ENCODE data around the gene SSPN.

Gene SSPN, protein sequence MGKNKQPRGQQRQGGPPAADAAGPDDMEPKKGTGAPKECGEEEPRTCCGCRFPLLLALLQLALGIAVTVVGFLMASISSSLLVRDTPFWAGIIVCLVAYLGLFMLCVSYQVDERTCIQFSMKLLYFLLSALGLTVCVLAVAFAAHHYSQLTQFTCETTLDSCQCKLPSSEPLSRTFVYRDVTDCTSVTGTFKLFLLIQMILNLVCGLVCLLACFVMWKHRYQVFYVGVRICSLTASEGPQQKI

GRCh38 chr12:26195250-26195640 is at the start of gene SSPN:
SSPN (plus strand) TSS chr12:26195573; CDS start chr12:26195673, 100 bp downstream.
- DNase-seq: peak; percentile 81

GRCh38 chr12:26148291-26148690 is 47.1 kb upstream of the SSPN start:
- no peak for DNase-seq

GRCh38 chr12:26149968-26150500 is 45.3 kb upstream of the SSPN start:
- no peak for DNase-seq

- no peak for DNase-seq
Measured at GRCh38 chr12:26150736-26151450, 44.5 kb upstream of the SSPN start.

GRCh38 chr12:26152507-26153102 is 42.8 kb upstream of the SSPN start:
- no peak for DNase-seq

DNA sequence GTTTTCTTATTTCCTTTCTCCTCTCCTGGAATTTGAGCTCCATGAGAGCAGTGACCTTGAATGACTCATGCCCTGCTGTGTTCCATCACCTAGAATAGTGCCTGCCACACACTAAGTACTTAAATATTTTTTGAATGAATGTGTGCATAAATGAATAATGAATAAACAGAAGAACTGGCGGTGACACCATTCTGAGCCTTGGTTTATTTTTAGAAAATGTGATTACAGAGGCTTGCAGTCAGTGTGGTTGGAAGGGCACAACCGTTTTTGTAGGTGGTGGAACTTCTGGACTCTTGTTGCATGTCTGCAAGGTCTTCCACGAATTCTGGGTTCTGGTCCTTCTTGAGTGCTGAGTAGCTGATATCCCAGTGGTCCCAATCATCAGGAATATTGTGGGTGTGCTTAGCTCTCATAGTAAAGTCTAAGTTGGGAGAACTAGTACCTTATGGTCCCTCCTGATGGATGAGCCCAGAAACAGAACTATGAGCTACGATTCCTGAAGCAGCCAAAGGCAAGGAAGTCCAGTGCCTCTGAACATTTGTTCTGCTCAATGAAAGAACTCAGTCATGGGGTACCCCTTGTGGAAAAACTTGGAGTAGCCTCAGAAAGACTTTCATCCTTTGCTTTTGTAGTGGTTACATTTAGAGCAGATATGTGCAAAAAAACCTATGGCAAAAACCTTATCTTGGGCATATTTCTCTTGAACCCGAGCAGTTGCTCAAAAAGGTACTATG is 41.8 kb upstream of the SSPN start:
- no peak for DNase-seq

DNA sequence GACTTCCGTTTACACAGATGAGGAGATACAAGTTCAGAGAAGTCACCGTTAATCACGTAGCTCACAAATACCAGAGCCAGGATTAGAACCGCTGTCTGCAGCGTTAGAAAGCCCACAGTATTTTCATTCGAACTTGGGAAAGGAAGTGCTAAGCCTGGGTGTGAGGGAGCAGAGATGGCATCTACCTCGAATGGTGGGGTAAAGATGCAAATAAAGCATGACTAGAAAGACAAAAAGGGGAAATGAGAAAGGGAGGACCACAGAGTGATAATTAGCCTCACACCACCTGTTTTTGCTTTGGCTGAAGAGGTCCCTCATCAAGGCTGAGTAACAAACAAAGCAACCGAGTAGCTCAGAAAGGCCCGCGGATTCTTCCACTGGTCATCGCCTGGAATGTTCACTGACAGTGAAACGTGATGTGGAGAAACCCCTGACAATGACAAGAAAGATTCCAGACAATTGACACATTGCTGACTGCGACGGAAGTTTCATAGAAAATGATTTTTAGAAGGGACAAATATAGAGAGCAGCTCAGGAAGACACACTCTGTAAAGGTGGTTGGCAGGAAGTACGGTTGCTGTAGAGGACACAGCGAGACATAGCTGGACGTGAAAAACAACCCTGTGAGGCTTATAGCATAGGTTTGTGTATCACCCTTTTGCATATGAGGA is 39.0 kb upstream of the SSPN start:
- DNase-seq: no peak

DNA sequence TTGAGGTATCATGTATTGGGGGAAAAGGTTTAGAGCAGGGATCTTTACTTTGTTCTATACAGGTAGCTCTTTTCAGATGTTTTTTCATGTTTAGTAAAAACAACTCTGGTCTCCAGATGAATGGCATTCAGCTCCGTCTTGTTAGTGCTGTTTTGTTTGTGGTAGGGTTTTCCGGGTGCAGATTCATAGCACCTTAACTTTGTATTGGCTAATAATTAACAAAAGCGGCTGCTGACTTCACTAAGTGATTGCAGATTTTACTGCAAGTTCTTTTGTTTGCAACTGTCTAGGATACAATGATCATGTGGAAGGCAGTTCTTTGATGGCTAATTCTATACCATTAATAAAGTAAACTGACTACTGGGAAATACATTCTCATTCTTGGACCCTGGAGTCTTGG is 38.4 kb upstream of the SSPN start:
- no peak for DNase-seq

DNA sequence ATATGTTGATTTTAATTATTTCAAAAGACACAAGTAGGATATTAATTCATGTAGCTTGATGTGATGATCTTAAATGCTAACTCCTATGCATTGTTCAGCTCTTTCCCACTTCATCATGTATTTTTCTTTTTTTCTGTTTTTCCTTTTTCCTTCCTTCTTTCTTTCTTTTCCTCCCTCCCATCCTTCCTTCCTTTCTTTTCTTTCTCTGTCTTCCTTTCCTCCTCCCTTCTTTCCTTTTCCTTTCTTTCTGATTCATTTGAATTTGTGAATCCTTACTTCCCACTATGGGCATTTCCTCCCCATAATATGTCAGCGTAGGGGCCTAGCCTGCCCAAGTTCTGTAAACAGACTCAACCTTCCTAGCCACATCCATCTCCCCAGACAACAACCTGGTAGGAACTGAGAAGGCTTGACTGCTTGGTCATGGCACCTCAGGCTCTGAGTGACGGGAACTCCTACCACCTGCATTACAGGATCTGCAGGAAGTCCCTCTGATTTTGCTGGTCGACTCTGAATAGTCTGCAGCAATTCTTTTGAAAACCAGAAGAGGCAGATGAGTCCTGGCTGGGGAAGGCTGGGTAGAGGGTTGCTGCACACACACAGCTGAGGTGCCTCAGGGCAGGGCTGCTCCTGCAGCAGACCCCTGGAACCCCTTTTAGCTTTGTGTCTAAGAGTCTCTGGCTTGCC is 37.2 kb upstream of the SSPN start:
- DNase-seq: no peak

- DNase-seq: no peak
Measured at GRCh38 chr12:26162174-26162573, 33.2 kb upstream of the SSPN start.

DNA sequence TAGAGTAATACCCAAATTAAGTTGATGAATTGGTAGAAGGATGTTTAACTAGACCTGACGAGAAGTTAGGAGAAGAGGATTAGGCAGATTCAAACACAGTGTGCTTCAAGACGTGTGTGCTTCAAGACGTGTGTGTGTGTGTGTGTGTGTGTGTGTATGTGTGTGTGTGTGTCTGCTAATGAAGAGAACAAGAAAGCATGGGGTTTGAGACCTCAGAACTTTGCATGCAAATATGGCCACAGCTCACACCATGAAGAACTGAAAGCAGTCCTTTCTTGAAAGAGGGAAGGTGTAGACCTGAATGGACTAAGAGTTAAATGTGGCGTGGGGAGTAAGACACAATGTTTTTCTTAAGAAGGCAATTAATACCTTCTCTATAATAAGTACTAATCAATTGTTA is 32.5 kb upstream of the SSPN start:
- no peak for DNase-seq

GRCh38 chr12:26164118-26164517 is 31.3 kb upstream of the SSPN start:
- no peak for DNase-seq

- DNase-seq: no peak
Measured at GRCh38 chr12:26172013-26172412, 23.4 kb upstream of the SSPN start.

DNA sequence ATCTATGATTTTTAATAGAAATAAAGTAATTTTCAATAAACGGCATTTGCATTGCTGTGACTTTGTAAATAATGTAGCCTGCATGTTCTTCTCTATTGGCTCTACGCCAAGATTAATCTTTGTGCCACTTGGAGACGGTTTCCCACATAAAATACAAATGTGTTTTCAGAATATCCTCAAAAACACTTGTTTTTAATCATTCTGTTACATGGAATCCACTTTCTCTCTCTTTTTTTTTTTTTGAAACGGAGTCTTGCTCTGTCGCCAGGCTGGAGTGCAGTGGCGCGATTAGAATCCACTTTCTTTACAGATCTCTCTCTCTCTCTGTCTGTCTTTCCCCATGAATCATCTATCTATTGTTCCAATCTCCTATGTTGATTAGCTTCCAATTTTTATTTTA is 22.8 kb upstream of the SSPN start:
- DNase-seq: no peak

DNA sequence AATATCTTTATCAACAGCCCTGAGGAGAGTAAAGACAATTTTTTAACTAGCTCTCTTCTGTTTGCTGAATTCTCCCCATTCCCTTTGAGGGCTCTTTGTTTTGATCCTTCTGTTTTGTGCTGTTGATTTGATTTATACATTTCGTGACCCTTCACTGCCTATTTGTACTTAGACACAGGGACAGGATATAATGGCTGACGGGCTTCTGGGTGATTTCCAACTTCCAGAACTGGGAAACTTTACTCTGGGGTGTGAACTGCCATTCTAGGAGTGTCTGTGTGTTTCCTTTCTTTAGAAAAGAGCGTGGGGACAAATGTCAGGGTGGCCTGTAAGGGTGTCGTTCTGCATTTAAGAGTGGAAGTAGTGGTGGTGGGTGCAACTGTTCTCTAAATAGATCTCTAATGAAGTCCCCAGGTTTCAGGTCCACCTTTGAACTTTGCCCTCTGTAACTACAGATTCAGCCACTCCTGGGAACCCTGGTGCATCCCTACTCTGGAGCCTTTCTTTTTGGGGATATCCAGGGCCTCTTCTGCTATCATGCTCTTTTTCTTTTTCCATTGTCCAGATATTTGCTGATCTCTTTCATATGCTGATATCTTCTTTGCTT is 22.3 kb upstream of the SSPN start:
- DNase-seq: no peak

DNA sequence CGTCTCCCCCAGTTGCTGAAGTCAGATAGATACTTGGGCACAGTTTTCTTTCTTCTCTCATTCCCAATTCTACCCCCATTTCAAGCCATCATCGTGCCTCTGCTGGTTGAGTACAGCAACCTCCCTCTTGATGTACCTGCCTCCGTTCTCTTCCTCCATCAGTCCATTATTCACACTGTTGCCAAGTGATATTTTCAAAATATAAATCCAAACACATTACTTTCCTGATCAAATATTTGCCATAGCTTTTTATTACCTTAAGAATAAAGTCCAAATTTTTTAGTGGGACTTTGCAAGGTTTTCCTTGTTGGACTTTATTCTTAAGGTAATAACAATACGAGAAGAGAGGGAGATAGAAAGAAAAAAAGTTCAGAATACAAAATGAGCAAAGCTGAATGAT is 18.6 kb upstream of the SSPN start:
- no peak for DNase-seq

- no peak for DNase-seq
Measured at GRCh38 chr12:26177283-26177682, 18.1 kb upstream of the SSPN start.

DNA sequence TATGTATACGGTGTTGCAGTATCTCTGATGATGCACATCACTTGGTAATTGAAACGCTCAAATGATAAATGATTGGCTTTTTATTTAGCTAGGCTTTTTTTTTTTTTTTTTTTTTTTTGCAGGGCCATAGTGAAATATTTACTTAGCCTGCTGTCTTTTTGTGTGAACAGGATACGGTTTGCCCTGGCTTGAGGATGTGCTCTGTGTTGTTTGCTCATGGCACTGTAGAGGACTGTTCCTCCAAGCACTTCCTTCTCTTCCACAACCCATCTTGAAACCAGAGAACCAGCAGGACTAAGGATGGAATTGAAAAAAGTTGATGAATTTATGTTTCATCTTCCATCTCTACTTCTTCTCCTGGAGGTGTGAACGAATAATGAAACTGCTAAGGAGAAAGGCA is 15.5 kb upstream of the SSPN start:
- no peak for DNase-seq

DNA sequence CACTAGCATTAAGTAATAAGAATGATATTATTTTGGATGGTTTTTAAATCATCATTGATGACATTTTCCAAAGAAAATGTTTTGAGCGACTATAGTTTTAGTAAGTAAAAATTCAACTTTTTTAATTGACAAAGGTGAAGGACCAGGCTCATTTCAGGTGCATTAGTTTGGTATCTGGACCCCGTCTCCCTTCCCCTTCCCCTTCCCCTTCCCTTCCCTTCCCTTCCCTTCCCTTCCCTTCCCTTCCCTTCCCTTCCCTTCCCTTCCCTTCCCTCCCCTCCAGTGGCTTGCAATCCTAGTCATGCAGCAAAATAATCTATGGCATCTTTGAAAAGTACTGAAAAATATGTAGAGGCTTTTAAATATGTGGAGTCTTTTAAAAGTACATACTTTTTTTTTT is 13.0 kb upstream of the SSPN start:
- DNase-seq: no peak

GRCh38 chr12:26185532-26186320 is 9.6 kb upstream of the SSPN start:
- no peak for DNase-seq

Data from NCI-H1105 (cell line).